Activated CD8-positive, alpha-beta memory T cell treated with anti-CD3 and anti-CD28 coated beads, Interleukin-2, amount 10 ng/mL, durations not matched to agents 7 days and 5 days (primary cell): ENCODE data around the gene R3HCC1L. TPM values are rescaled to one million over a fixed set of nuclear protein-coding genes. Genes with fewer than 3 reads are reported as not detected.

Experiments
- ATAC-seq: fragments of 150-1000 bp; cut with Tn5 transposase; one replicate; pipeline ENCODE4 v1.10.0; 2021; ENCODE audit warnings: moderate library complexity
- CTCF ChIA-PET: fragments of 350-600 bp; sonication (Branson Sonifier 250); formaldehyde crosslinking; loops from one replicate; lab custom pipeline; 2021; ENCODE audit warnings: antibody characterized with exemption; lab: Charles Lee
- DNase-seq: peaks from one replicate; pipeline ENCODE4 v3.0.0-alpha.2; 2020
- H3K27ac Mint-ChIP-seq: one replicate; pipeline ENCODE4 v1.8.0; 2021; ENCODE audit warnings: mild to moderate bottlenecking, mixed read lengths
- H3K27me3 Mint-ChIP-seq: one replicate; pipeline ENCODE4 v1.8.0; 2021; ENCODE audit warnings: mixed read lengths
- H3K36me3 Mint-ChIP-seq: one replicate; pipeline ENCODE4 v1.8.0; 2021; ENCODE audit warnings: mild to moderate bottlenecking, mixed read lengths
- H3K4me1 Mint-ChIP-seq: one replicate; pipeline ENCODE4 v1.8.0; 2021; ENCODE audit warnings: mixed read lengths
- H3K4me3 Mint-ChIP-seq: one replicate; pipeline ENCODE4 v1.8.0; 2021; ENCODE audit warnings: mild to moderate bottlenecking, moderate library complexity, mixed read lengths
- H3K9me3 Mint-ChIP-seq: one replicate; pipeline ENCODE4 v1.8.0; 2022; ENCODE audit warnings: low read depth, mixed read lengths
- total RNA-seq, 2 experiments: library from RNA; stranded (reverse); gene quantifications; one replicate each; pipeline ENCODE4 v1.2.3, GENCODE V29; 2021

R3HCC1L gene
- total RNA-seq, 2 experiments from 2014 or later = 17.4 to 19.1 TPM

DNA sequence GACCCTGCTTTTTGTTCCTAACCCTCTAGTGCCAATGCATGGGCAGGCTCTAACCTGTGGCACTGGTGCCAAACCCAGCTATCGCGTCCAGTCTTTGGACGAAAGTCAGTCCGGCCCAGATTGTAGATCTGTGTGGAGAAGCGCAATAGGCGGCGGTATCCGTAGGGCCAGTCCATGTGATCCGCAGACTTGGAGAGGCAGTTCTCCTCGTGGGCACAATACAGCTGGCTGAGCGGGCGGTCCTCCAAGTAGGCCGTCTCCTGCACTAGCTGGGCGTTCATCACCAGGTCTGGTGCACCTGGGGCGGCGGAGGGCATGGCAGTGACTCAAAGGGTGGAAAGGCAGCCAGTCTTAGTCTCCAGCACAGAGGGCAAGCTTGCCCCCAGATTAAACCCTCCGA is 119.0 kb downstream of the R3HCC1L start:
- Mint-ChIP-seq H3K27ac (no peak overlapping the region), H3K36me3 (peaks cover 2% of the 10 kb centered on the region), H3K9me3 (no peaks in the 10 kb centered on the region), H3K4me3 (no peak overlapping the region), H3K27me3 (no peaks in the 10 kb centered on the region), H3K4me1 (peaks cover 2% of the 10 kb centered on the region)
- CTCF ChIA-PET = interaction anchor here (1.1 kb wide), 1 partner anchor 9 kb away, joined by 4 read pairs; no protein-coding TSS in a partner anchor
- DNase-seq = peak; percentile 31
- ATAC-seq = no peak

- Mint-ChIP-seq H3K4me3 (no peak overlapping the region), H3K9me3 (no peaks in the 10 kb centered on the region), H3K27me3 (no peaks in the 10 kb centered on the region), H3K36me3 (peaks cover 2% of the 10 kb centered on the region), H3K4me1 (peaks cover 2% of the 10 kb centered on the region), H3K27ac (no peak overlapping the region)
- CTCF ChIA-PET = interaction anchor here (1.1 kb wide), 1 partner anchor 8 kb away, joined by 4 read pairs; no protein-coding TSS in a partner anchor
- DNase-seq (no peak), ATAC-seq (no peak)
Measured at GRCh38 chr10:98254234-98254974, 119.9 kb downstream of the R3HCC1L start.

DNA sequence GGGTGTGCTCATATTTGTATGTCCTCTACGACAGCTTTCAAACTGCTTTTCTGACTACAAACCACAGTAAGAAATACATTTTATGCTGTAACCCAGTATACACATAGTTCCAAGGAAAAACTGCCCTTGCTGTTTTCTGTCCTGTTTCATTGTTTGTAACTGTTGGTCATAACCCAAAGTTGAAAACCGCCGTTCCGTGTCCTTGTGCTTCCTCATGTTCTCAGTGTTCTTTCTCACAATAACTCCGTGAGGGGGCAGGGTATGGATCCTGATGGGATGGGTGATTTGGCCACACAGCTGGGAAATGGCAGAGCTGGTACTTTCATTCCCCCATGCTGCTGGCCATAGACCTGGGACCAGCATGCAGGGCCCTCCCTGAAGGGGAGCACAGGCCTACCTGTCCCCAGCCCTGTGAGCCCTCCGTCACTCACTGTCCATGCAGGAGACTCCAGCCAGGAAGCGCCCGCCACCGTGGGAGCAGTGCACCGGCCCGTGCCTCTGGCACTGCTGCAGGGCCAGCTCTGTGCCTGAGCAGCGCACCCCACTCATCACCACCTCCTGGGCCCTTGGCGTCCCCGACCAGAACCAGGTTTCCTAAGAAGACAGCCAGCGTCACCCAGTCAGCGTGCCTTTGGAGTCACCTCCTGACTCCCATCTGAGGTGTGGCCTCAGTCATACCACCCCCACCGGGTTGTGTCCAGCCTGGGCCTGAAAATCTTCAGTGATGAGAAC is 120.9 kb downstream of the R3HCC1L start:
- H3K27me3 Mint-ChIP-seq = no peaks in the 10 kb centered on the region
- H3K4me1 Mint-ChIP-seq = peaks cover 2% of the 10 kb centered on the region
- ATAC-seq (no peak), DNase-seq (no peak)
- H3K9me3 Mint-ChIP-seq = no peaks in the 10 kb centered on the region
- H3K36me3 Mint-ChIP-seq = no peaks in the 10 kb centered on the region
- no peak overlapping the region for H3K4me3 Mint-ChIP-seq
- H3K27ac Mint-ChIP-seq = no peak overlapping the region
- CTCF ChIA-PET = interaction anchor here (0.6 kb wide), 1 partner anchor 1347 kb away, joined by 3 read pairs; no protein-coding TSS in a partner anchor

GRCh38 chr10:98256692-98257091 is 122.2 kb downstream of the R3HCC1L start:
- Mint-ChIP-seq H3K9me3 (no peaks in the 10 kb centered on the region), H3K4me3 (no peak overlapping the region), H3K27ac (no peak overlapping the region), H3K36me3 (no peaks in the 10 kb centered on the region), H3K27me3 (no peaks in the 10 kb centered on the region), H3K4me1 (no peaks in the 10 kb centered on the region)
- DNase-seq (no peak), ATAC-seq (no peak)
- CTCF ChIA-PET = no interaction called here

- CTCF ChIA-PET = no interaction called here
- Mint-ChIP-seq H3K4me1 (no peaks in the 10 kb centered on the region), H3K9me3 (no peaks in the 10 kb centered on the region), H3K27me3 (no peaks in the 10 kb centered on the region), H3K27ac (no peak overlapping the region), H3K36me3 (no peaks in the 10 kb centered on the region), H3K4me3 (no peak overlapping the region)
- ATAC-seq (no peak), DNase-seq (no peak)
Measured at GRCh38 chr10:98257198-98257597, 122.7 kb downstream of the R3HCC1L start.

GRCh38 chr10:98257961-98258360 is 123.5 kb downstream of the R3HCC1L start:
- Mint-ChIP-seq H3K4me1 (no peaks in the 10 kb centered on the region), H3K27me3 (no peaks in the 10 kb centered on the region), H3K27ac (no peak overlapping the region), H3K9me3 (no peaks in the 10 kb centered on the region), H3K36me3 (no peaks in the 10 kb centered on the region), H3K4me3 (no peak overlapping the region)
- no peak for DNase-seq
- CTCF ChIA-PET = no interaction called here
- no peak for ATAC-seq

- ATAC-seq = no peak
- Mint-ChIP-seq H3K27ac (no peak overlapping the region), H3K27me3 (no peaks in the 10 kb centered on the region), H3K9me3 (no peaks in the 10 kb centered on the region), H3K4me3 (no peak overlapping the region), H3K4me1 (no peaks in the 10 kb centered on the region), H3K36me3 (no peaks in the 10 kb centered on the region)
- DNase-seq = no peak
- CTCF ChIA-PET = no interaction called here
Measured at GRCh38 chr10:98258683-98259454, 124.4 kb downstream of the R3HCC1L start.

- H3K27me3 Mint-ChIP-seq = no peaks in the 10 kb centered on the region
- CTCF ChIA-PET = no interaction called here
- no peak overlapping the region for H3K27ac Mint-ChIP-seq
Measured at GRCh38 chr10:98259606-98260315, 125.3 kb downstream of the R3HCC1L start.

GRCh38 chr10:98260350-98260749 is 125.9 kb downstream of the R3HCC1L start:
- CTCF ChIA-PET = no interaction called here
- Mint-ChIP-seq H3K27me3 (no peaks in the 10 kb centered on the region), H3K36me3 (no peaks in the 10 kb centered on the region), H3K27ac (no peak overlapping the region), H3K4me1 (no peaks in the 10 kb centered on the region), H3K9me3 (no peaks in the 10 kb centered on the region), H3K4me3 (no peak overlapping the region)
- ATAC-seq (no peak), DNase-seq (no peak)

More at GRCh38 chr10:98259606-98260315, 125.3 kb downstream of the R3HCC1L start:
- ATAC-seq (no peak), DNase-seq (no peak)
- Mint-ChIP-seq H3K4me3 (no peak overlapping the region), H3K9me3 (no peaks in the 10 kb centered on the region), H3K4me1 (no peaks in the 10 kb centered on the region), H3K36me3 (no peaks in the 10 kb centered on the region)

- ATAC-seq = no peak
- no peak for DNase-seq
- H3K27ac Mint-ChIP-seq = no peak overlapping the region
- no peaks in the 10 kb centered on the region for H3K9me3 Mint-ChIP-seq
- no peaks in the 10 kb centered on the region for H3K27me3 Mint-ChIP-seq
- H3K4me3 Mint-ChIP-seq = no peak overlapping the region
- H3K4me1 Mint-ChIP-seq = no peaks in the 10 kb centered on the region
- H3K36me3 Mint-ChIP-seq = no peaks in the 10 kb centered on the region
- CTCF ChIA-PET = no interaction called here
Measured at GRCh38 chr10:98260752-98261151, 126.3 kb downstream of the R3HCC1L start.

DNA sequence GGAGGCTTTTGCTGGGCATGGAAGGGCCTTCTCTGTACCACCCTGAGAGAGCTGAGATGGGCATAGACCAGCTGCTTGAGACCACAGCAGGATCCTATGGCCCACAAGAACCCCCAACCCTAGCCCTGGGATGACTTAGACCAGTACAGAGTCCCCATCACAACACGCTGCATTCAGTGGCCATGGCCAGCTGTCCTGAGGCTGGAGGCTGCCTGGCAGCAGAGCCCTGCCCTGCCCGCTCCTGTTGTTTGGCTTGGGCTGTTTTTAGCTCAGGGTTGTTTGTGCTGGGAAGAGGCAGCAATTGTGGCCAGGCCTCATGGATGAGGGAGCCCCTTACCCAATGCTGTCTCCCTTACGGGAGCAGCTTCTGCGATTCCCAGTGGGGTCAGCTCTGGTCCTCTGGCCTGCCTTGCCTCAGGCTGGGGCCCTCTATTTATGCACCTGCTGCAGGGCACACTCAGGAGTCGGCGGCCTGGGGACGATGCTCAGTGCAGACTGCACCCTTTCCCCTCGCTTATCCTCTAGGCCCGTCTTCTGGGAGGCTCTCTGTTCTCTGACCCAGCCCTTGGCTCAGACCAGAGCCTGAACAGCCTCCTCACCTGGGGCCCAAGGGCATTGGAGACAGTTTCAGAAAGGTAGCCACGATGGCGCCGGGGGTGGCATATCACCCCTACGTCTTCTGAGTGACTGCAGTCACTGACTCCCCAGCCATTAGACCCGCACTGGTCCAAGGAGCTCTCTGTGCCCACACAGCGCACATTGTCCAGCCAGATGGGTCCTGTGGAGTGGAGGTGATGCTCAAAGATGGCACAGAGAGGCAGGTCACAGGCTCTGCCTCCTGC is 127.2 kb downstream of the R3HCC1L start:
- Mint-ChIP-seq H3K4me1 (no peaks in the 10 kb centered on the region), H3K27me3 (peaks cover 2% of the 10 kb centered on the region), H3K9me3 (no peaks in the 10 kb centered on the region), H3K4me3 (no peak overlapping the region), H3K27ac (no peak overlapping the region), H3K36me3 (no peaks in the 10 kb centered on the region)
- DNase-seq (no peak), ATAC-seq (no peak)
- CTCF ChIA-PET = interaction anchor here (1.0 to 1.2 kb wide), 2 partner anchors 22 to 65 kb away, joined by 3 read pairs; no protein-coding TSS in a partner anchor

GRCh38 chr10:98262571-98262970 is 128.1 kb downstream of the R3HCC1L start:
- CTCF ChIA-PET = interaction anchor here (0.7 to 1.2 kb wide), 3 partner anchors 9 to 64 kb away, joined by 3 to 4 read pairs (median 3); no protein-coding TSS in a partner anchor
- no peaks in the 10 kb centered on the region for H3K4me1 Mint-ChIP-seq
- no peak overlapping the region for H3K4me3 Mint-ChIP-seq
- no peaks in the 10 kb centered on the region for H3K9me3 Mint-ChIP-seq
- DNase-seq = no peak
- H3K36me3 Mint-ChIP-seq = no peaks in the 10 kb centered on the region
- H3K27ac Mint-ChIP-seq = no peak overlapping the region
- peaks cover 11% of the 10 kb centered on the region for H3K27me3 Mint-ChIP-seq
- peak; percentile 35 for ATAC-seq
